ENCODE measurements around the gene MACROD2. TPM values are rescaled to one million over a fixed set of nuclear protein-coding genes. Genes with fewer than 3 reads are reported as not detected.

The MACROD2 gene
- total RNA-seq, 6 experiments from 2014 or later: 0.05 to 0.57 (median 0.11) TPM; not detected in 1

GRCh38 chr20:14604143-14604542 is 608.8 kb downstream of the MACROD2 start:
- Mint-ChIP-seq H3K9me3 (peaks cover 28% of the 10 kb centered on the region), H3K4me1 (ENCODE audit: low read depth) (no peaks in the 10 kb centered on the region), H3K36me3 (ENCODE audit: low read depth) (no peaks in the 10 kb centered on the region; the same call in 1 of the 2 replicates), H3K27ac (no peak overlapping the region), H3K4me3 (no peak overlapping the region), H3K27me3 (ENCODE audit: insufficient read depth) (no peaks in the 10 kb centered on the region)
- DNase-seq: no peak
- no peak for TF ChIP-seq CTCF (IDR thresholded peaks at IDR 0.05)

- H3K4me3 Mint-ChIP-seq: no peak overlapping the region
- no peak overlapping the region for H3K27ac Mint-ChIP-seq
- DNase-seq: no peak
- H3K4me1 Mint-ChIP-seq (ENCODE audit: low read depth): no peaks in the 10 kb centered on the region
- no peaks in the 10 kb centered on the region for H3K27me3 Mint-ChIP-seq (ENCODE audit: insufficient read depth)
- TF ChIP-seq CTCF (IDR thresholded peaks at IDR 0.05): no peak
- H3K9me3 Mint-ChIP-seq: peaks cover 14% of the 10 kb centered on the region
- no peaks in the 10 kb centered on the region; the same call in 1 of the 2 replicates for H3K36me3 Mint-ChIP-seq (ENCODE audit: low read depth)
These were observed 614.3 kb downstream of the MACROD2 start for GRCh38 chr20:14609328-14610221.

- Mint-ChIP-seq H3K27me3 (ENCODE audit: insufficient read depth) (no peaks in the 10 kb centered on the region), H3K27ac (no peak overlapping the region), H3K9me3 (peaks cover 26% of the 10 kb centered on the region), H3K4me3 (no peak overlapping the region), H3K4me1 (ENCODE audit: low read depth) (no peaks in the 10 kb centered on the region), H3K36me3 (ENCODE audit: low read depth) (peaks cover 5% of the 10 kb centered on the region; the same call in 1 of the 2 replicates)
- TF ChIP-seq CTCF (IDR thresholded peaks at IDR 0.05): no peak
- no peak for DNase-seq
These were observed 616.2 kb downstream of the MACROD2 start for GRCh38 chr20:14611479-14611878.

- no peak for DNase-seq
- Mint-ChIP-seq H3K36me3 (ENCODE audit: low read depth) (peaks cover 5% of the 10 kb centered on the region; the same call in 1 of the 2 replicates), H3K27ac (no peak overlapping the region), H3K27me3 (ENCODE audit: insufficient read depth) (no peaks in the 10 kb centered on the region), H3K4me1 (ENCODE audit: low read depth) (no peaks in the 10 kb centered on the region), H3K4me3 (no peak overlapping the region), H3K9me3 (peaks cover 34% of the 10 kb centered on the region)
- no peak for TF ChIP-seq CTCF (IDR thresholded peaks at IDR 0.05)
These were observed 617.1 kb downstream of the MACROD2 start for GRCh38 chr20:14612391-14612790.

GRCh38 chr20:14616003-14616402 is 620.7 kb downstream of the MACROD2 start:
- no peak for DNase-seq
- H3K9me3 Mint-ChIP-seq: peaks cover 47% of the 10 kb centered on the region
- peaks cover 5% of the 10 kb centered on the region; the same call in 1 of the 2 replicates for H3K36me3 Mint-ChIP-seq (ENCODE audit: low read depth)
- no peak overlapping the region for H3K4me3 Mint-ChIP-seq
- no peak for TF ChIP-seq CTCF (IDR thresholded peaks at IDR 0.05)
- H3K27me3 Mint-ChIP-seq (ENCODE audit: insufficient read depth): no peaks in the 10 kb centered on the region
- H3K27ac Mint-ChIP-seq: no peak overlapping the region
- H3K4me1 Mint-ChIP-seq (ENCODE audit: low read depth): no peaks in the 10 kb centered on the region
